Common myeloid progenitor, CD34-positive (primary cell): ENCODE measurements around the gene PPP1R13B.

Experiments used
- CTCF ChIA-PET: fragments of 350-600 bp; sonication (Branson Sonifier 250); formaldehyde crosslinking; loops from one replicate; lab custom pipeline; 2021; ENCODE audit warnings: antibody characterized with exemption; lab: Charles Lee
- POLR2A ChIA-PET: fragments of 350-600 bp; sonication (Branson Sonifier 250); formaldehyde crosslinking; loops from one replicate; lab custom pipeline; 2021; ENCODE audit warnings: antibody characterized with exemption; lab: Charles Lee
- DNase-seq, 3 donors: peaks; one replicate each; pipeline versions ENCODE4 v3.0.0 to v3.0.0-alpha.2; 2013
- H3K27ac ChIP-seq, 2 experiments: 1 replicate in 1 of 2; 2 replicates in 1 of 2; pipeline ENCODE4 v1.7.0; 2013; ENCODE audit warnings: inconsistent platforms in 2 of 2, low read length in 2 of 2, mild to moderate bottlenecking in 2 of 2, low read depth in 1 of 2, moderate library complexity in 1 of 2; ENCODE audit not compliant: severe bottlenecking in 2 of 2, insufficient read depth in 1 of 2, poor library complexity in 1 of 2
- H3K27me3 ChIP-seq, 5 experiments: replicated peaks in 2 of 5; 1 replicate in 3 of 5; 2 replicates in 2 of 5; pipeline versions ENCODE4 v1.6.1 to v1.7.0; 2013; ENCODE audit warnings: low read length in 4 of 5, mild to moderate bottlenecking in 2 of 5, moderate library complexity in 2 of 5, inconsistent platforms in 1 of 5; ENCODE audit not compliant: insufficient read depth in 5 of 5, control insufficient read depth in 4 of 5
- H3K36me3 ChIP-seq, 4 experiments: 1 replicate in 2 of 4; 2 replicates in 2 of 4; pipeline versions ENCODE4 v1.6.1 to v1.7.0; 2013; ENCODE audit warnings: low read length in 3 of 4, control low read depth in 1 of 4, mild to moderate bottlenecking in 1 of 4; ENCODE audit not compliant: control insufficient read depth in 4 of 4, insufficient read depth in 4 of 4
- H3K4me1 ChIP-seq, 4 experiments: 1 replicate in 3 of 4; 2 replicates in 1 of 4; pipeline versions ENCODE4 v1.6.1 to v1.7.1; 2013; ENCODE audit warnings: low read length in 3 of 4, mild to moderate bottlenecking in 3 of 4, control low read depth in 1 of 4, inconsistent platforms in 1 of 4, moderate library complexity in 1 of 4; ENCODE audit not compliant: control insufficient read depth in 4 of 4, insufficient read depth in 4 of 4; ENCODE audit errors: control extremely low read depth in 1 of 4
- H3K4me3 ChIP-seq, 7 experiments: 1 replicate in 4 of 7; 2 replicates in 3 of 7; pipeline versions ENCODE4 v1.5.1 to v1.7.0; 2013; ENCODE audit warnings: mild to moderate bottlenecking in 7 of 7, low read length in 6 of 7, moderate library complexity in 6 of 7, inconsistent platforms in 2 of 7, low read depth in 2 of 7, control low read depth in 1 of 7; ENCODE audit not compliant: insufficient read depth in 4 of 7, control insufficient read depth in 1 of 7; ENCODE audit errors: extremely low read depth in 1 of 7
- H3K9me3 ChIP-seq, 5 experiments: 1 replicate in 4 of 5; 2 replicates in 1 of 5; pipeline versions ENCODE4 v1.6.1 to v1.7.1; 2013; ENCODE audit warnings: low read length in 4 of 5, mild to moderate bottlenecking in 2 of 5, inconsistent platforms in 1 of 5, low read depth in 1 of 5, moderate library complexity in 1 of 5; ENCODE audit not compliant: control insufficient read depth in 4 of 5, insufficient read depth in 2 of 5; ENCODE audit errors: control extremely low read depth in 1 of 5
- WGBS: methylation state at CpG from one replicate; pipeline ENCODE4 v1.1.5; 2013; ENCODE audit not compliant: insufficient coverage; 5-methylcytosine and 5-hydroxymethylcytosine counted together

Gene PPP1R13B

GRCh38 chr14:103859416-103860202 lies 12.2 kb upstream of the PPP1R13B start:
- POLR2A ChIA-PET = interaction anchor here (0.6 to 0.7 kb wide), 2 partner anchors 13 to 60 kb away, joined by 3 read pairs; no protein-coding TSS in a partner anchor
- no peak overlapping the region for H3K4me3 ChIP-seq
- 89% methylated on average over 17 of the region's 18 CpGs for WGBS
- DNase-seq = no peak
- peaks cover 0 to 9% (median 5%) of the 10 kb centered on the region in 4 experiments for H3K4me1 ChIP-seq
- no peak overlapping the region for H3K27ac ChIP-seq
- H3K9me3 ChIP-seq = no peaks in the 10 kb centered on the region
- CTCF ChIA-PET = interaction anchor here (0.5 kb wide), 1 partner anchor 29 kb away, joined by 3 read pairs; no protein-coding TSS in a partner anchor
- peaks cover 0 to 2% (median 0%) of the 10 kb centered on the region in 5 experiments for H3K27me3 ChIP-seq
- H3K36me3 ChIP-seq = no peaks in the 10 kb centered on the region

GRCh38 chr14:103858063-103858781 lies 10.8 kb upstream of the PPP1R13B start:
- no peaks in the 10 kb centered on the region for H3K36me3 ChIP-seq
- H3K27me3 ChIP-seq = peaks cover 0 to 2% (median 0%) of the 10 kb centered on the region in 5 experiments
- H3K27ac ChIP-seq = no peak overlapping the region
- ChIA-PET CTCF (interaction anchor here (1.5 kb wide), 1 partner anchor 22 kb away, joined by 3 read pairs; no protein-coding TSS in a partner anchor), POLR2A (no interaction called here)
- H3K4me3 ChIP-seq = no peak overlapping the region
- 97% methylated on average over 13 of the region's 13 CpGs for WGBS
- no peak for DNase-seq
- peaks cover 0 to 13% (median 6%) of the 10 kb centered on the region in 4 experiments for H3K4me1 ChIP-seq
- no peaks in the 10 kb centered on the region for H3K9me3 ChIP-seq

GRCh38 chr14:103857256-103857655 lies 9.9 kb upstream of the PPP1R13B start:
- no peak for DNase-seq
- 100% methylated on average over 5 of the region's 6 CpGs for WGBS
- H3K9me3 ChIP-seq = no peaks in the 10 kb centered on the region
- H3K4me1 ChIP-seq = peaks cover 0 to 13% (median 6%) of the 10 kb centered on the region in 4 experiments
- no peaks in the 10 kb centered on the region for H3K36me3 ChIP-seq
- H3K27me3 ChIP-seq = peaks cover 0 to 2% (median 0%) of the 10 kb centered on the region in 5 experiments
- CTCF ChIA-PET = interaction anchor here (1.5 kb wide), 1 partner anchor 23 kb away, joined by 3 read pairs; no protein-coding TSS in a partner anchor
- POLR2A ChIA-PET = no interaction called here
- no peak overlapping the region for H3K27ac ChIP-seq
- H3K4me3 ChIP-seq = no peak overlapping the region

- Histone ChIP-seq H3K27ac (no peak overlapping the region), H3K36me3 (no peaks in the 10 kb centered on the region), H3K4me3 (no peak overlapping the region), H3K9me3 (no peaks in the 10 kb centered on the region), H3K4me1 (peaks cover 0 to 13% (median 6%) of the 10 kb centered on the region in 4 experiments), H3K27me3 (no peaks in the 10 kb centered on the region)
- DNase-seq = no peak
- WGBS = 65% methylated on average over 7 of the region's 7 CpGs
- POLR2A ChIA-PET = no interaction called here
- CTCF ChIA-PET = interaction anchor here (1.2 to 1.5 kb wide), 2 partner anchors 13 to 24 kb away, joined by 3 read pairs; no protein-coding TSS in a partner anchor
Measured at GRCh38 chr14:103856607-103857006, 9.2 kb upstream of the PPP1R13B start.

- Histone ChIP-seq H3K27me3 (no peaks in the 10 kb centered on the region), H3K9me3 (no peaks in the 10 kb centered on the region), H3K36me3 (no peaks in the 10 kb centered on the region), H3K4me3 (no peak overlapping the region), H3K4me1 (peaks cover 0 to 13% (median 6%) of the 10 kb centered on the region in 4 experiments), H3K27ac (no peak overlapping the region)
- ChIA-PET CTCF (interaction anchor here (1.2 kb wide), 1 partner anchor 13 kb away, joined by 3 read pairs; no protein-coding TSS in a partner anchor), POLR2A (no interaction called here)
- 91% methylated on average over 8 of the region's 8 CpGs for WGBS
- DNase-seq = no peak
Measured at GRCh38 chr14:103856105-103856504, 8.7 kb upstream of the PPP1R13B start.

- POLR2A ChIA-PET = no interaction called here
- DNase-seq = no peak
- CTCF ChIA-PET = interaction anchor here (0.6 to 1.2 kb wide), 2 partner anchors 13 to 40 kb away, joined by 3 read pairs; no protein-coding TSS in a partner anchor
- no peaks in the 10 kb centered on the region for H3K36me3 ChIP-seq
- H3K4me3 ChIP-seq = no peak overlapping the region
- peaks cover 0 to 13% (median 6%) of the 10 kb centered on the region in 4 experiments for H3K4me1 ChIP-seq
- no peaks in the 10 kb centered on the region for H3K9me3 ChIP-seq
- H3K27ac ChIP-seq = no peak overlapping the region
- 94% methylated on average over 6 of the region's 6 CpGs for WGBS
- H3K27me3 ChIP-seq = no peaks in the 10 kb centered on the region
Measured at GRCh38 chr14:103855734-103856095, 8.3 kb upstream of the PPP1R13B start.
